Thyroid gland (tissue), 4 donors: ENCODE data around the gene PTPRG.

Experiments
- CTCF ChIP-seq, 6 experiments: fragments of 200-600 bp in 3 of 6; fragments of 450-650 bp in 3 of 6; sonication (generic) in 3 of 6; IDR thresholded peaks; one replicate each; pipeline ENCODE4 v1.5.1; 2016 to 2019; ENCODE audit warnings: antibody characterized with exemption in 6 of 6, mild to moderate bottlenecking in 2 of 6, inconsistent platforms in 1 of 6, moderate library complexity in 1 of 6
- POLR2A ChIP-seq, 2 donors: fragments of 450-650 bp; IDR thresholded peaks; one replicate each; pipeline ENCODE4 v1.6.1; 2017; ENCODE audit warnings: antibody characterized with exemption in 2 of 2, mild to moderate bottlenecking in 2 of 2, moderate library complexity in 1 of 2

DNA sequence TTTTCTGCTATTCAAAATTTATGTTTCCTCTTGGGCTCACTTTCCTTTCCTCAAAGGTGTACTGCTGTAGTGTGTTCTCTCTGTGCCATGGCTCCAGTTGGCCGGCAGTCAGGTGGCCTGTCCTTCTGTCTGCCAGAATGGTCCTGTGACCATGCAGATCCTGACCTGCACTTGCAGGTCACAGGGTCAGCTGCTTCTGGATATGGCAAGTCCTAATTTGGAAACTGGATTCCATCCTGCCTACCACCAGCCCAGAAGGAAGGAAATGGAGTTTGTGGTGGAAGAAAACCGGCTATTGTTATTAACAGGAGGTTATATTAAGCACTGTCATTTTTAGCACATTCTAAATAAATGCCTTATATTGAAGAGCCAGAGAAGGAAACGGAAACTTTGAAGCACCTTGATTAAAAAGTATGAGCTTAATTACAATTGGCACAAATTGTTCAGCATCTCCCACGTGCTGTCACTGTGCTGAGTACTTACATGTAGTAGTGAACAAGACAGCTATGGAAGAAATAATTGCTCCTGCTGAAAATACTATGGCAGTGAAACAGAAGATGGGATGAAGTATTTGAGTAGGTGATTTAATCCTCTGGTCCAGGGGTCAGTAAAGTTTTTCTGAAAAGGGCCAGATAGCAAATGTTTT is 362.8 kb downstream of the PTPRG start:
- TF ChIP-seq CTCF (IDR thresholded peaks at IDR 0.05) (no peak), POLR2A (IDR thresholded peaks at IDR 0.05) (no peak)
